ENCODE data around the gene GDAP1L1. TPM values are rescaled to one million over a fixed set of nuclear protein-coding genes. Genes with fewer than 3 reads are reported as not detected.
"Not testable (repeated sequence)": the region's sequence is repeated elsewhere in the genome, so short reads cannot be mapped to it uniquely, and the experiment has no call there.

GDAP1L1 gene
- total and polyA plus RNA-seq, 2 donors from 2014 or later, result not detected

DNA sequence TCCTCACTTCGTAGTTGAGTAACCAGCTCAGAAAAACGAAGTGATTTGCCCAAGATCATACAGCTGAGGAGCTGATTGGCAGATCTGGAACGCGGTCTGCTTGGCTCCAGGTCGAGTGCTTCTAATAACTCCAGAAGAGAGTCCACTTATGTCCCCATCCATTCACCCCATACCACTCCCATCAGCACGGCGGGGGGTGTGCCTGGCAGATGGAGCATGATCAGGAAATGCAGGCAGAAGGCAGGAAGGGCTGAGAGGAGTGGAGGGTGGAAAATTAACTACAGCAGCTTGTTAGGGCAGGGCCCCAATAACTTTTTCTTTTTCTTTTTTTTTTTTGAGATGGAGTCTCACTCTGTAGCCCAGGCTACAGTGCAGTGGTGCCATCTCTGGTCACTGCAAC is 48.9 kb downstream of the GDAP1L1 start:
- no peaks in the 10 kb centered on the region for H3K9me3 ChIP-seq (ENCODE audit: control insufficient read depth in 2 of 3, insufficient read depth in 1 of 3, low read length in 3 of 3)
- H3K27me3 ChIP-seq (ENCODE audit: control insufficient read depth, insufficient read depth, low read length), result no peaks in the 10 kb centered on the region
- H3K9ac ChIP-seq (ENCODE audit: low read length in 3 of 3), result no peak overlapping the region
- FAIRE-seq, result no peak
- no peak overlapping the region for H3K27ac ChIP-seq (ENCODE audit: low read depth in 2 of 2, low read length in 2 of 2)
- no peak overlapping the region for H3K4me3 ChIP-seq (ENCODE audit: low read length in 3 of 3)
- no peaks in the 10 kb centered on the region for H3K36me3 ChIP-seq (ENCODE audit: control insufficient read depth in 2 of 3, insufficient read depth in 3 of 3, low read length in 3 of 3)
- no peaks in the 10 kb centered on the region for H3K4me1 ChIP-seq (ENCODE audit: control insufficient read depth in 2 of 3, insufficient read depth in 2 of 3, low read depth in 1 of 3, low read length in 3 of 3)
- no peak for DNase-seq
- intact Hi-C loops (cut with DNase I), result no loop called here
- TF ChIP-seq, protein P1, sequence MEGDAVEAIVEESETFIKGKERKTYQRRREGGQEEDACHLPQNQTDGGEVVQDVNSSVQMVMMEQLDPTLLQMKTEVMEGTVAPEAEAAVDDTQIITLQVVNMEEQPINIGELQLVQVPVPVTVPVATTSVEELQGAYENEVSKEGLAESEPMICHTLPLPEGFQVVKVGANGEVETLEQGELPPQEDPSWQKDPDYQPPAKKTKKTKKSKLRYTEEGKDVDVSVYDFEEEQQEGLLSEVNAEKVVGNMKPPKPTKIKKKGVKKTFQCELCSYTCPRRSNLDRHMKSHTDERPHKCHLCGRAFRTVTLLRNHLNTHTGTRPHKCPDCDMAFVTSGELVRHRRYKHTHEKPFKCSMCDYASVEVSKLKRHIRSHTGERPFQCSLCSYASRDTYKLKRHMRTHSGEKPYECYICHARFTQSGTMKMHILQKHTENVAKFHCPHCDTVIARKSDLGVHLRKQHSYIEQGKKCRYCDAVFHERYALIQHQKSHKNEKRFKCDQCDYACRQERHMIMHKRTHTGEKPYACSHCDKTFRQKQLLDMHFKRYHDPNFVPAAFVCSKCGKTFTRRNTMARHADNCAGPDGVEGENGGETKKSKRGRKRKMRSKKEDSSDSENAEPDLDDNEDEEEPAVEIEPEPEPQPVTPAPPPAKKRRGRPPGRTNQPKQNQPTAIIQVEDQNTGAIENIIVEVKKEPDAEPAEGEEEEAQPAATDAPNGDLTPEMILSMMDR (IDR thresholded peaks at IDR 0.05; ENCODE audit: borderline replicate concordance, extremely low read depth, insufficient read depth), result no peak

GRCh38 chr20:44297721-44298120 is 50.6 kb downstream of the GDAP1L1 start:
- FAIRE-seq (no peak), DNase-seq (no peak)
- intact Hi-C loops (cut with DNase I), result no loop called here
- no peaks in the 10 kb centered on the region for H3K27me3 ChIP-seq (ENCODE audit: control insufficient read depth, insufficient read depth, low read length)
- H3K9me3 ChIP-seq (ENCODE audit: control insufficient read depth in 2 of 3, insufficient read depth in 1 of 3, low read length in 3 of 3), result no peaks in the 10 kb centered on the region
- no peak overlapping the region for H3K27ac ChIP-seq (ENCODE audit: low read depth in 2 of 2, low read length in 2 of 2)
- no peak overlapping the region for H3K4me3 ChIP-seq (ENCODE audit: low read length in 3 of 3)
- H3K4me1 ChIP-seq (ENCODE audit: control insufficient read depth in 2 of 3, insufficient read depth in 2 of 3, low read depth in 1 of 3, low read length in 3 of 3), result no peaks in the 10 kb centered on the region
- H3K9ac ChIP-seq (ENCODE audit: low read length in 3 of 3), result no peak overlapping the region
- TF ChIP-seq, protein P1 (IDR thresholded peaks at IDR 0.05; ENCODE audit: borderline replicate concordance, extremely low read depth, insufficient read depth), result no peak
- H3K36me3 ChIP-seq (ENCODE audit: control insufficient read depth in 2 of 3, insufficient read depth in 3 of 3, low read length in 3 of 3), result no peaks in the 10 kb centered on the region

- H3K9ac ChIP-seq (ENCODE audit: low read length in 3 of 3); H3K36me3 ChIP-seq (ENCODE audit: control insufficient read depth in 2 of 3, insufficient read depth in 3 of 3, low read length in 3 of 3); DNase-seq; FAIRE-seq; H3K27me3 ChIP-seq (ENCODE audit: control insufficient read depth, insufficient read depth, low read length); H3K27ac ChIP-seq (ENCODE audit: low read depth in 2 of 2, low read length in 2 of 2); H3K9me3 ChIP-seq (ENCODE audit: control insufficient read depth in 2 of 3, insufficient read depth in 1 of 3, low read length in 3 of 3); H3K4me1 ChIP-seq (ENCODE audit: control insufficient read depth in 2 of 3, insufficient read depth in 2 of 3, low read depth in 1 of 3, low read length in 3 of 3); intact Hi-C loops (cut with DNase I); H3K4me3 ChIP-seq (ENCODE audit: low read length in 3 of 3): not testable (repeated sequence)
These were observed 52.0 kb downstream of the GDAP1L1 start for GRCh38 chr20:44299011-44299535.

DNA sequence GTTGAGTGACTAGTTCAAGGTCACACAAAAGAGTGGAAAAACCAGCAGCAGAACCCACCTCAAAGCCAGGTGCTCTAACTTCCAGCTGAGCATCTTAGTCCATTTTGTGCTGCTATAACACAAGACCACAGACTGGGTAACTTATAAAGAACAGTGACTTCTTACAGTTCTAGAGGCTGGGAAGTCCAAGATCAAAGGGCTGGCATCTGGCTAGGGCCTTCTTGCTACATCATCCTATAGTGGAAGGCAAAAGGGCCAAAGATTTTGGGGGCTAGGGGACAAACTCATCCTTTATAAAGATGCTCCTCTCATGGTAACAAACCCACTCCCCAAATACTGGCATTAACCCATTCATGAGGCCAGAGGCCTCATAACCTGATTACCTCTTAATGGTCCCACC is 54.2 kb downstream of the GDAP1L1 start:
- Histone ChIP-seq H3K27me3 (ENCODE audit: control insufficient read depth, insufficient read depth, low read length) (no peaks in the 10 kb centered on the region), H3K36me3 (ENCODE audit: control insufficient read depth in 2 of 3, insufficient read depth in 3 of 3, low read length in 3 of 3) (no peaks in the 10 kb centered on the region), H3K9me3 (ENCODE audit: control insufficient read depth in 2 of 3, insufficient read depth in 1 of 3, low read length in 3 of 3) (no peaks in the 10 kb centered on the region), H3K4me3 (ENCODE audit: low read length in 3 of 3) (no peak overlapping the region), H3K4me1 (ENCODE audit: control insufficient read depth in 2 of 3, insufficient read depth in 2 of 3, low read depth in 1 of 3, low read length in 3 of 3) (no peaks in the 10 kb centered on the region), H3K9ac (ENCODE audit: low read length in 3 of 3) (no peak overlapping the region), H3K27ac (ENCODE audit: low read depth in 2 of 2, low read length in 2 of 2) (no peak overlapping the region)
- TF ChIP-seq, protein P1 (IDR thresholded peaks at IDR 0.05; ENCODE audit: borderline replicate concordance, extremely low read depth, insufficient read depth), result no peak
- no peak for DNase-seq
- no peak for FAIRE-seq
- intact Hi-C loops (cut with DNase I), result no loop called here
